Measurements from ENCODE around the gene CDK13.

CDK13 gene

DNA sequence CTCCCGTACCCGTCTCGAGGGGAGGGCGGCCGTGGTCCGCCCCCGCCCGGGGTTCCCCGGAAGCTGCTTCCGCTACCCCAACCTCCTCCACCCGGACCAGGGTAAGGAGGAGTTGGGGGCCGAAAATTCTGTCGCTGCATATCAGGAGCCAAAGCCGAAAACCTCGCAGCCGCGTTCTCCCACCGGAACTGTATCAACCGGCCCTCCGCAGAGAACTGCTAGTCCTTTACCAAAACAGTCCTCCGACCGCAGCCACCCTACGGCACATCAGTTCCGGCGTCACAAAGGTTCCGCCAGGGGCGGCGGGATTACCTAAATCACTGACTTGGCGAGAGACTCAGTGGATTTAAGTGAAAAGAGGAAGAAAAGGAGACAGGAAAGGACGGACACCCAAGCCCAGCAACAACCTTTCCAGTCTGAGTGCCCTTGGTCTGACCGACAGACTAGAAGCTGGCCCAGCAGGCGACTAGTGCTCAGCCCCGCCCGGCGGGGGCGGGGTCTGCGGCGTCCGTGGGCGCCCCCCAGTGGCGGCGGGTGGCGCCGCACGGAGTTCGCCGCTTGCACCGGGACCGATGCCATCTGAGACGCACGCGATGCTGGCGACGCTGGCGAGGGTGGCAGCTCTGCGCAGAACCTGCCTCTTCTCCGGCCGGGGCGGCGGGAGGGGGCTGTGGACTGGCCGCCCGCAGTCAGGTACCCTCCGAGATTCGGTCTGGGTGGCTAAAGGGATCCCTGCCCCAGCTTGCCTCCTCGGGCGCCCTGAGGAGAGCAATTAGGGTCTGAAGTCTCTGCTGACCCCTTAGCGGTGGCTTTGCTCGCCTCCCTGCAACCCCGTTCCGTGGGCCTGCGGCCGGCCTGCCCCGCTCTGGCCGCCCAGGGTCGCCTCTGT is 184.6 kb downstream of the CDK13 start, which contains the start of the genes MPLKIP and SUGCT:
TSS of gene MPLKIP (minus strand) at position 195 of the 889 bp plus-strand sequence. CDS start at position 140, 55 bp downstream.
TSS of gene SUGCT (plus strand) at position 578 of the 889 bp plus-strand sequence.
- no peaks in the 10 kb centered on the region for H4K20me1 ChIP-seq (ENCODE audit: insufficient read depth, low read length)

GRCh38 chr7:40135317-40135610 is 185.2 kb downstream of the CDK13 start:
- Histone ChIP-seq H3K27me3 (replicated peaks; ENCODE audit: insufficient read depth, low read length) (no peaks in the 10 kb centered on the region), H3K9me2 (replicated peaks; ENCODE audit: insufficient read depth, low read length) (no peaks in the 10 kb centered on the region), H3K4me3 (ENCODE audit: low read length) (peak overlapping the region; percentile 97), H3F3A (ENCODE audit: insufficient read depth, low read length) (no peaks in the 10 kb centered on the region), H3K36me3 (replicated peaks; ENCODE audit: insufficient read depth, low read length) (no peaks in the 10 kb centered on the region), H3K27ac (ENCODE audit: low read length) (no peak overlapping the region), H3K4me2 (ENCODE audit: low read depth, low read length) (peak overlapping the region; percentile 97), H3K79me2 (ENCODE audit: low read length) (peaks cover 42% of the 10 kb centered on the region), H2AFZ (ENCODE audit: low read length) (peak overlapping the region; percentile 79), H4K20me1 (ENCODE audit: insufficient read depth, low read length) (no peaks in the 10 kb centered on the region), H3K9ac (ENCODE audit: low read length) (peak overlapping the region; percentile 95; the same call in 1 of the 2 replicates), H3K4me1 (ENCODE audit: low read length) (peaks cover 12% of the 10 kb centered on the region), H3K9me3 (replicated peaks; ENCODE audit: insufficient read depth, low read length) (no peaks in the 10 kb centered on the region)
- no peak for TF ChIP-seq EZH2 (optimal IDR thresholded peaks at IDR 0.05; ENCODE audit: low read depth, low read length)
- no peak for TF ChIP-seq CTCF (IDR thresholded peaks at IDR 0.05; ENCODE audit: low read length)
- no peak for TF ChIP-seq EZH2phosphoT487 (IDR thresholded peaks at IDR 0.05; ENCODE audit: low read length)
- no peak for DNase-seq

More for the DNA sequence above, 184.6 kb downstream of the CDK13 start, which contains the start of the genes MPLKIP and SUGCT:
- peak; percentile 89 for TF ChIP-seq CTCF (IDR thresholded peaks at IDR 0.05; ENCODE audit: low read length)
- TF ChIP-seq EZH2 (optimal IDR thresholded peaks at IDR 0.05; ENCODE audit: low read depth, low read length), result no peak
- no peaks in the 10 kb centered on the region for H3K27me3 ChIP-seq (replicated peaks; ENCODE audit: insufficient read depth, low read length)
- peak within 1 kb of the TSS; percentile 79 for H2AFZ ChIP-seq (ENCODE audit: low read length)
- peaks cover 12% of the 10 kb centered on the region for H3K4me1 ChIP-seq (ENCODE audit: low read length)
- peak within 1 kb of the TSS; percentile 97 for H3K4me2 ChIP-seq (ENCODE audit: low read depth, low read length)
- peak; percentile 84 for DNase-seq
- peak within 1 kb of the TSS; percentile 97 for H3K4me3 ChIP-seq (ENCODE audit: low read length)
- no peaks in the 10 kb centered on the region for H3F3A ChIP-seq (ENCODE audit: insufficient read depth, low read length)
- peaks cover 48% of the 10 kb centered on the region for H3K79me2 ChIP-seq (ENCODE audit: low read length)
- peak within 1 kb of the TSS; percentile 95 for H3K9ac ChIP-seq (ENCODE audit: low read length)
- peak within 1 kb of the TSS; percentile 60 for H3K27ac ChIP-seq (ENCODE audit: low read length)
- H3K9me3 ChIP-seq (replicated peaks; ENCODE audit: insufficient read depth, low read length), result no peaks in the 10 kb centered on the region
- H3K9me2 ChIP-seq (replicated peaks; ENCODE audit: insufficient read depth, low read length), result no peaks in the 10 kb centered on the region
- no peaks in the 10 kb centered on the region for H3K36me3 ChIP-seq (replicated peaks; ENCODE audit: insufficient read depth, low read length)

DNA sequence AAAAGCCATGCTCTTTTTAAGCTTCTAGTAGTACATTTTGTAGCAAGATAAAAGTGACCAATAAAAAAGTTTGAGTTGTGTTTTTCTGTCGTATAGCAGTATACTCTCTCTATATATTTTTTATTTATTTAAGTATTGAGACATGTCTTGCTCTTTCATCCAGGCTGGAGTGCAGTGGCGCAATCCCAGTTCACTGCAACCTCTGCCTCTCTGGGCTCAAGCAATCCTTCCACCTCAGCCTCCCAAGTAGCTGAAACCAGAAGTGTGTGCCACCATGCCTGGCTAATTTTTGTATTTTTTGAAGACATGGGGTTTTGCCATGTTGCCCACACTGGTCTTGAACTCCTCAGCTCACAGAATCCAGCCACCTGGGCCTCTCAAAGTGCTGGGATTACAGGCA is 187.5 kb downstream of the CDK13 start:
- Histone ChIP-seq H3K27me3 (replicated peaks; ENCODE audit: insufficient read depth, low read length) (no peaks in the 10 kb centered on the region), H3K36me3 (replicated peaks; ENCODE audit: insufficient read depth, low read length) (no peaks in the 10 kb centered on the region), H3K4me3 (ENCODE audit: low read length) (no peak overlapping the region), H3K9me3 (replicated peaks; ENCODE audit: insufficient read depth, low read length) (no peaks in the 10 kb centered on the region), H3K4me2 (ENCODE audit: low read depth, low read length) (no peak overlapping the region), H2AFZ (ENCODE audit: low read length) (no peak overlapping the region), H3K4me1 (ENCODE audit: low read length) (peaks cover 12% of the 10 kb centered on the region), H3F3A (ENCODE audit: insufficient read depth, low read length) (no peaks in the 10 kb centered on the region), H3K9ac (ENCODE audit: low read length) (no peak overlapping the region), H3K9me2 (replicated peaks; ENCODE audit: insufficient read depth, low read length) (no peaks in the 10 kb centered on the region), H3K79me2 (ENCODE audit: low read length) (peaks cover 19% of the 10 kb centered on the region), H4K20me1 (ENCODE audit: insufficient read depth, low read length) (no peaks in the 10 kb centered on the region), H3K27ac (ENCODE audit: low read length) (no peak overlapping the region)
- DNase-seq, result no peak
- TF ChIP-seq EZH2phosphoT487 (IDR thresholded peaks at IDR 0.05; ENCODE audit: low read length) (no peak), EZH2 (optimal IDR thresholded peaks at IDR 0.05; ENCODE audit: low read depth, low read length) (no peak), CTCF (IDR thresholded peaks at IDR 0.05; ENCODE audit: low read length) (no peak)
